Panc1 (cell line): ENCODE results near the gene EYA2.

Source experiments
- POLR2AphosphoS5 ChIP-seq: IDR thresholded peaks from 2 replicates; pipeline ENCODE4 v1.6.1; 2012; ENCODE audit warnings: mild to moderate bottlenecking, low read depth, low read length, moderate library complexity
- SIN3A ChIP-seq: IDR thresholded peaks from 2 replicates; pipeline ENCODE4 v1.6.1; 2012; ENCODE audit warnings: low read depth, mild to moderate bottlenecking, low read length, moderate library complexity, borderline replicate concordance; ENCODE audit not compliant: insufficient read depth
- TCF7L2 ChIP-seq: IDR thresholded peaks from 2 replicates; pipeline ENCODE4 v1.6.1; 2011; ENCODE audit warnings: mild to moderate bottlenecking, low read depth, low read length, inconsistent platforms
- TF ChIP-seq, protein P1 (sequence below): fragments of 450-650 bp; IDR thresholded peaks from 2 replicates; pipeline ENCODE4 v1.5.1; 2017; ENCODE audit warnings: mild to moderate bottlenecking
- TF ChIP-seq, protein P2 (sequence below), 2 experiments: IDR thresholded peaks; 2 replicates each; pipeline ENCODE4 v1.6.1; 2011 to 2012; ENCODE audit warnings: low read depth in 2 of 2, control low read depth in 1 of 2, low read length in 1 of 2, mild to moderate bottlenecking in 1 of 2, moderate library complexity in 1 of 2; ENCODE audit not compliant: insufficient read depth in 1 of 2

DNA sequence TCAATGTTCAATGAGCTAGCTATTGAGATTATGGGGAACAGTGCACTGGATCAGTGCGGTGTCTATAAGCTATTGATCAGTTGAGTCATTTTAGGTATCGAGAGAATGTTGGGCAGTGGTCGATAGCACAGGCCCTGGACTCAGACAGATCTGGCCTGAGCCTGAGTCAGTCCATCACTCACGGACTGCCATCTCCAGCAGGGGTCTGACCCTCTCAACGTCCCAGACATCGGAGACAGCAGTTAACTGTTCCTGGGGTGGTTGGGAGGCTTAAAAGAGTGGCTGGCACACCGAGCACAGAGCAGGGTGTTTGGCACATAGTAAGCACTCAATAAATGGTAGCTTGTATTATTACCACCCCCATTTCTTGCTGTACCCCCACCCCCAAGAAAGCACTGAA is 9.3 kb downstream of the EYA2 start:
- TF ChIP-seq, protein P1, sequence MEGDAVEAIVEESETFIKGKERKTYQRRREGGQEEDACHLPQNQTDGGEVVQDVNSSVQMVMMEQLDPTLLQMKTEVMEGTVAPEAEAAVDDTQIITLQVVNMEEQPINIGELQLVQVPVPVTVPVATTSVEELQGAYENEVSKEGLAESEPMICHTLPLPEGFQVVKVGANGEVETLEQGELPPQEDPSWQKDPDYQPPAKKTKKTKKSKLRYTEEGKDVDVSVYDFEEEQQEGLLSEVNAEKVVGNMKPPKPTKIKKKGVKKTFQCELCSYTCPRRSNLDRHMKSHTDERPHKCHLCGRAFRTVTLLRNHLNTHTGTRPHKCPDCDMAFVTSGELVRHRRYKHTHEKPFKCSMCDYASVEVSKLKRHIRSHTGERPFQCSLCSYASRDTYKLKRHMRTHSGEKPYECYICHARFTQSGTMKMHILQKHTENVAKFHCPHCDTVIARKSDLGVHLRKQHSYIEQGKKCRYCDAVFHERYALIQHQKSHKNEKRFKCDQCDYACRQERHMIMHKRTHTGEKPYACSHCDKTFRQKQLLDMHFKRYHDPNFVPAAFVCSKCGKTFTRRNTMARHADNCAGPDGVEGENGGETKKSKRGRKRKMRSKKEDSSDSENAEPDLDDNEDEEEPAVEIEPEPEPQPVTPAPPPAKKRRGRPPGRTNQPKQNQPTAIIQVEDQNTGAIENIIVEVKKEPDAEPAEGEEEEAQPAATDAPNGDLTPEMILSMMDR = no peak
- TF ChIP-seq POLR2AphosphoS5 (no peak), TCF7L2 (no peak), SIN3A (no peak)
- TF ChIP-seq, protein P2, sequence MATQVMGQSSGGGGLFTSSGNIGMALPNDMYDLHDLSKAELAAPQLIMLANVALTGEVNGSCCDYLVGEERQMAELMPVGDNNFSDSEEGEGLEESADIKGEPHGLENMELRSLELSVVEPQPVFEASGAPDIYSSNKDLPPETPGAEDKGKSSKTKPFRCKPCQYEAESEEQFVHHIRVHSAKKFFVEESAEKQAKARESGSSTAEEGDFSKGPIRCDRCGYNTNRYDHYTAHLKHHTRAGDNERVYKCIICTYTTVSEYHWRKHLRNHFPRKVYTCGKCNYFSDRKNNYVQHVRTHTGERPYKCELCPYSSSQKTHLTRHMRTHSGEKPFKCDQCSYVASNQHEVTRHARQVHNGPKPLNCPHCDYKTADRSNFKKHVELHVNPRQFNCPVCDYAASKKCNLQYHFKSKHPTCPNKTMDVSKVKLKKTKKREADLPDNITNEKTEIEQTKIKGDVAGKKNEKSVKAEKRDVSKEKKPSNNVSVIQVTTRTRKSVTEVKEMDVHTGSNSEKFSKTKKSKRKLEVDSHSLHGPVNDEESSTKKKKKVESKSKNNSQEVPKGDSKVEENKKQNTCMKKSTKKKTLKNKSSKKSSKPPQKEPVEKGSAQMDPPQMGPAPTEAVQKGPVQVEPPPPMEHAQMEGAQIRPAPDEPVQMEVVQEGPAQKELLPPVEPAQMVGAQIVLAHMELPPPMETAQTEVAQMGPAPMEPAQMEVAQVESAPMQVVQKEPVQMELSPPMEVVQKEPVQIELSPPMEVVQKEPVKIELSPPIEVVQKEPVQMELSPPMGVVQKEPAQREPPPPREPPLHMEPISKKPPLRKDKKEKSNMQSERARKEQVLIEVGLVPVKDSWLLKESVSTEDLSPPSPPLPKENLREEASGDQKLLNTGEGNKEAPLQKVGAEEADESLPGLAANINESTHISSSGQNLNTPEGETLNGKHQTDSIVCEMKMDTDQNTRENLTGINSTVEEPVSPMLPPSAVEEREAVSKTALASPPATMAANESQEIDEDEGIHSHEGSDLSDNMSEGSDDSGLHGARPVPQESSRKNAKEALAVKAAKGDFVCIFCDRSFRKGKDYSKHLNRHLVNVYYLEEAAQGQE (IDR thresholded peaks at IDR 0.05; ENCODE audit: insufficient read depth in 1 of 2, low read depth in 2 of 2, low read length in 1 of 2) = no peak
